Activated gamma-delta T cell treated with Interleukin-2 at 50 U/mL for 16 hours (primary cell): ENCODE measurements around the gene TEX14.
"Not testable (repeated sequence)": the region's sequence is repeated elsewhere in the genome, so short reads cannot be mapped to it uniquely, and the experiment has no call there.

ENCODE experiments used
- DNase-seq: peaks from one replicate; pipeline ENCODE4 v3.0.0-alpha.2; 2020

The TEX14 gene

GRCh38 chr17:58691701-58692238 lies at the start of gene TEX14:
Gene TEX14, minus strand, starts transcription at chr17:58692045. Its CDS starts 40,044 bp downstream, at chr17:58652001.
- DNase-seq = no peak

- no peak for DNase-seq
These were observed 49.3 kb upstream of the TEX14 start for GRCh38 chr17:58741121-58741625.

- DNase-seq = no peak
These were observed 43.0 kb upstream of the TEX14 start for GRCh38 chr17:58734811-58735210.

GRCh38 chr17:58734040-58734439 lies 42.2 kb upstream of the TEX14 start:
- no peak for DNase-seq

GRCh38 chr17:58730937-58731336 lies 39.1 kb upstream of the TEX14 start:
- DNase-seq = no peak

GRCh38 chr17:58728798-58729197 lies 37.0 kb upstream of the TEX14 start:
- no peak for DNase-seq

GRCh38 chr17:58722696-58723095 lies 30.9 kb upstream of the TEX14 start:
- DNase-seq = no peak

- no peak for DNase-seq
These were observed 30.4 kb upstream of the TEX14 start for GRCh38 chr17:58722274-58722673.

- DNase-seq = peak; percentile 25
These were observed 19.2 kb upstream of the TEX14 start for GRCh38 chr17:58710948-58711552.

- DNase-seq = no peak
These were observed 14.7 kb upstream of the TEX14 start for GRCh38 chr17:58706351-58707140.

- DNase-seq = no peak
These were observed 12.1 kb upstream of the TEX14 start for GRCh38 chr17:58703916-58704286.

- DNase-seq = no peak
These were observed 11.5 kb upstream of the TEX14 start for GRCh38 chr17:58703137-58703915.

- no peak for DNase-seq
These were observed 10.9 kb upstream of the TEX14 start for GRCh38 chr17:58702708-58703107.

GRCh38 chr17:58702045-58702476 lies 10.2 kb upstream of the TEX14 start:
- no peak for DNase-seq

- no peak for DNase-seq
These were observed 7.9 kb upstream of the TEX14 start for GRCh38 chr17:58699771-58700170.

GRCh38 chr17:58694826-58695225 lies 3.0 kb upstream of the TEX14 start:
- no peak for DNase-seq

GRCh38 chr17:58694302-58694701 lies 2.5 kb upstream of the TEX14 start:
- DNase-seq = no peak

- DNase-seq = no peak
These were observed 1.9 kb upstream of the TEX14 start for GRCh38 chr17:58693751-58694150.

- no peak for DNase-seq
These were observed 1.4 kb upstream of the TEX14 start for GRCh38 chr17:58693208-58693607.

- DNase-seq = peak; percentile 81
These were observed 602 bp upstream of the TEX14 start, which contains the start of gene RAD51C for GRCh38 chr17:58692239-58693055. Gene RAD51C, plus strand, starts transcription at chr17:58692602. Its CDS starts 42 bp downstream, at chr17:58692644.

GRCh38 chr17:58690033-58690432 lies 1.8 kb downstream of the TEX14 start:
- DNase-seq = not testable (repeated sequence)

- no peak for DNase-seq
These were observed 3.3 kb downstream of the TEX14 start for GRCh38 chr17:58688521-58688920.
